ENCODE results near the gene ZNF652.
"Not testable (repeated sequence)": the region's sequence is repeated elsewhere in the genome, so short reads cannot be mapped to it uniquely, and the experiment has no call there.

The ZNF652 gene

GRCh38 chr17:49386373-49386772 lies 24.3 kb upstream of the ZNF652 start:
- no peak for DNase-seq (ENCODE audit: low spot score)

- DNase-seq (ENCODE audit: low spot score): no peak
Observed at GRCh38 chr17:49384951-49385350, 22.9 kb upstream of the ZNF652 start.

GRCh38 chr17:49383060-49383459 lies 21.0 kb upstream of the ZNF652 start:
- DNase-seq (ENCODE audit: low spot score): peak; percentile 22

- DNase-seq (ENCODE audit: low spot score): no peak
Observed at GRCh38 chr17:49382556-49382955, 20.5 kb upstream of the ZNF652 start.

- DNase-seq (ENCODE audit: low spot score): no peak
Observed at GRCh38 chr17:49381793-49382192, 19.7 kb upstream of the ZNF652 start.

- DNase-seq (ENCODE audit: low spot score): no peak
Observed at GRCh38 chr17:49381033-49381432, 19.0 kb upstream of the ZNF652 start.

GRCh38 chr17:49379926-49380325 lies 17.9 kb upstream of the ZNF652 start:
- no peak for DNase-seq (ENCODE audit: low spot score)

- DNase-seq (ENCODE audit: low spot score): no peak
Observed at GRCh38 chr17:49378311-49378710, 16.3 kb upstream of the ZNF652 start.

GRCh38 chr17:49375544-49375943 lies 13.5 kb upstream of the ZNF652 start:
- DNase-seq (ENCODE audit: low spot score): no peak

GRCh38 chr17:49373115-49373514 lies 11.1 kb upstream of the ZNF652 start:
- DNase-seq (ENCODE audit: low spot score): no peak

GRCh38 chr17:49372425-49372824 lies 10.4 kb upstream of the ZNF652 start:
- DNase-seq (ENCODE audit: low spot score): no peak

GRCh38 chr17:49370971-49371834 lies 9.2 kb upstream of the ZNF652 start:
- no peak for DNase-seq (ENCODE audit: low spot score)

GRCh38 chr17:49369760-49370159 lies 7.7 kb upstream of the ZNF652 start:
- DNase-seq (ENCODE audit: low spot score): no peak

GRCh38 chr17:49369089-49369488 lies 7.0 kb upstream of the ZNF652 start:
- DNase-seq (ENCODE audit: low spot score): no peak

- no peak for DNase-seq (ENCODE audit: low spot score)
Observed at GRCh38 chr17:49365667-49366066, 3.6 kb upstream of the ZNF652 start.

- not testable (repeated sequence) for DNase-seq (ENCODE audit: low spot score)
Observed at GRCh38 chr17:49365126-49365525, 3.1 kb upstream of the ZNF652 start.

- no peak for DNase-seq (ENCODE audit: low spot score)
Observed at GRCh38 chr17:49364119-49364518, 2.1 kb upstream of the ZNF652 start.

GRCh38 chr17:49363251-49363650 lies 1.2 kb upstream of the ZNF652 start:
- DNase-seq (ENCODE audit: low spot score): no peak

GRCh38 chr17:49362723-49363117 lies 670 bp upstream of the ZNF652 start:
- no peak for DNase-seq (ENCODE audit: low spot score)

GRCh38 chr17:49361129-49361901 lies 735 bp downstream of the ZNF652 start:
- DNase-seq (ENCODE audit: low spot score): no peak

- peak; percentile 38 for DNase-seq (ENCODE audit: low spot score)
Observed at GRCh38 chr17:49360796-49361128, 1.3 kb downstream of the ZNF652 start.

GRCh38 chr17:49359990-49360795 lies 1.9 kb downstream of the ZNF652 start:
- DNase-seq (ENCODE audit: low spot score): no peak

All from LoVo (cell line).